Measurements from ENCODE around the gene ASIC4.

- TF ChIP-seq EP300 (IDR thresholded peaks at IDR 0.05; ENCODE audit: borderline replicate concordance), result no peak
- no peak for TF ChIP-seq CEBPB (IDR thresholded peaks at IDR 0.05)
- TF ChIP-seq YY1 (IDR thresholded peaks at IDR 0.05; ENCODE audit: low read depth), result no peak
- TF ChIP-seq EGR1 (IDR thresholded peaks at IDR 0.05), result no peak
- TF ChIP-seq RAD21 (IDR thresholded peaks at IDR 0.05; ENCODE audit: low read depth), result no peak
- no peak for TF ChIP-seq TEAD4 (IDR thresholded peaks at IDR 0.05)
- no peak for TF ChIP-seq REST (IDR thresholded peaks at IDR 0.05; ENCODE audit: low read depth)
- no peak for TF ChIP-seq FOXM1 (IDR thresholded peaks at IDR 0.05; ENCODE audit: borderline replicate concordance, low read depth)
These were observed 2.6 kb downstream of the ASIC4 start for GRCh38 chr2:219516888-219517287.
